Type B pancreatic cell (in vitro differentiated cells): ENCODE data around the gene HSPG2. TPM values are rescaled to one million over a fixed set of nuclear protein-coding genes. Genes with fewer than 3 reads are reported as not detected.
"Not testable (repeated sequence)": the region's sequence is repeated elsewhere in the genome, so short reads cannot be mapped to it uniquely, and the experiment has no call there.

Source experiments
- DNase-seq: peaks from one replicate; pipeline ENCODE4 v3.0.0; 2021; ENCODE audit warnings: mixed read lengths; ENCODE audit not compliant: unreplicated experiment; ENCODE audit errors: extremely low spot score
- H3K27ac Mint-ChIP-seq: 2 replicates; pipeline ENCODE4 v1.8.0; 2021; ENCODE audit warnings: mild to moderate bottlenecking, mixed read lengths
- H3K27me3 Mint-ChIP-seq: 2 replicates; pipeline ENCODE4 v1.8.0; 2021; ENCODE audit warnings: mixed read lengths
- H3K36me3 Mint-ChIP-seq: 2 replicates; pipeline ENCODE4 v1.8.0; 2021; ENCODE audit warnings: mixed read lengths
- H3K4me1 Mint-ChIP-seq: one replicate; pipeline ENCODE4 v1.8.0; 2021; ENCODE audit warnings: mixed read lengths; ENCODE audit not compliant: unreplicated experiment
- H3K4me3 Mint-ChIP-seq: 2 replicates; pipeline ENCODE4 v1.8.0; 2021; ENCODE audit warnings: mild to moderate bottlenecking, mixed read lengths
- H3K9me3 Mint-ChIP-seq: 2 replicates; pipeline ENCODE4 v1.8.0; 2021; ENCODE audit warnings: mixed read lengths
- total RNA-seq: library from RNA; stranded (reverse); gene quantifications from 2 replicates; pipeline ENCODE4 v1.2.1, GENCODE V29; 2021; ENCODE audit warnings: low replicate concordance
- TF ChIP-seq, protein P1 (sequence below): fragments of 200-600 bp; sonication (generic); conservative IDR thresholded peaks from 2 replicates; pipeline ENCODE4 v1.5.0; 2021; ENCODE audit warnings: antibody characterized with exemption, mild to moderate bottlenecking

HSPG2 gene
- total RNA-seq, 1 donor from 2014 or later, result 130 TPM

DNA sequence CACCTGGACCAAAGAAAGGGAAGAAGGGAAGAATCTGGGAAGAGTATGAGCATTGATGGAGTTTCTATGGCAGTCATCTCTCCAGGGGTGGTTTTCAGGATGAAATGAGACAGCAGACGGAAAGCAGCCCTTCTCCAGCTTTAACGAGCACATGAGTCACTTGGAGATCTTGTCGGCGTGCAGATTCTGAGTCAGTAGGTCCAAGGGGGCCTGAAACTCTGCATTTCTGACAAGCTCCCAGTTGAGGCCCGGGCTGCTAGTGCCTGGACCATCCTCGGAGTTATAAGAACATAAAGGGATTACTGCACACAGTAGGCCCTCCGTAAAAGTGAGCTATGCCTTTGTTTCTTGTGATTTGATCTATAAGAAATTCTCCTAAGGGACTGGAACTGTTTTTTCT lies 17.6 kb downstream of the HSPG2 start:
- H3K27ac Mint-ChIP-seq, result no peak overlapping the region
- H3K4me1 Mint-ChIP-seq, result peaks cover 39% of the 10 kb centered on the region
- TF ChIP-seq, protein P1, sequence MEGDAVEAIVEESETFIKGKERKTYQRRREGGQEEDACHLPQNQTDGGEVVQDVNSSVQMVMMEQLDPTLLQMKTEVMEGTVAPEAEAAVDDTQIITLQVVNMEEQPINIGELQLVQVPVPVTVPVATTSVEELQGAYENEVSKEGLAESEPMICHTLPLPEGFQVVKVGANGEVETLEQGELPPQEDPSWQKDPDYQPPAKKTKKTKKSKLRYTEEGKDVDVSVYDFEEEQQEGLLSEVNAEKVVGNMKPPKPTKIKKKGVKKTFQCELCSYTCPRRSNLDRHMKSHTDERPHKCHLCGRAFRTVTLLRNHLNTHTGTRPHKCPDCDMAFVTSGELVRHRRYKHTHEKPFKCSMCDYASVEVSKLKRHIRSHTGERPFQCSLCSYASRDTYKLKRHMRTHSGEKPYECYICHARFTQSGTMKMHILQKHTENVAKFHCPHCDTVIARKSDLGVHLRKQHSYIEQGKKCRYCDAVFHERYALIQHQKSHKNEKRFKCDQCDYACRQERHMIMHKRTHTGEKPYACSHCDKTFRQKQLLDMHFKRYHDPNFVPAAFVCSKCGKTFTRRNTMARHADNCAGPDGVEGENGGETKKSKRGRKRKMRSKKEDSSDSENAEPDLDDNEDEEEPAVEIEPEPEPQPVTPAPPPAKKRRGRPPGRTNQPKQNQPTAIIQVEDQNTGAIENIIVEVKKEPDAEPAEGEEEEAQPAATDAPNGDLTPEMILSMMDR, result no peak
- H3K36me3 Mint-ChIP-seq, result peaks cover 3% of the 10 kb centered on the region
- no peaks in the 10 kb centered on the region for H3K9me3 Mint-ChIP-seq
- H3K27me3 Mint-ChIP-seq, result no peaks in the 10 kb centered on the region
- no peak overlapping the region for H3K4me3 Mint-ChIP-seq
- no peak for DNase-seq

DNA sequence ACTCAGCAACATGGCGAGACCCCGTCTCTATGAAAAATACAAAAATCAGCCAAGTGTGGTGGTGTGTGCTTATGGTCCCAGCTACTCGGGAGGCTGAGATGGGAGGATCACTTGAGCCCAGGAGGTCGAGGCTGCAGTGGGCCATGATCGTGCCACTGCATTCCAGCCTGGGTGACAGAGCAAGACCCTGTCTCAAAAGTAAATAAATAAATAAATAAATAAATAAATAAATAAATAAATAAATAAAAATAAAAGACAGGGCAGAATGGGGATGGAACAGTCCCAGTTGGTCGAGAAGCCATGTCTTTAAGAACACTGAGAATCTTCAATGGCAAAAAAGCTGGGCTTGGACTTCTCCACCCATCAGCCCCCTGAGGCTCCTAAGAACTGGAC lies 19.9 kb downstream of the HSPG2 start:
- H3K27ac Mint-ChIP-seq, H3K4me3 Mint-ChIP-seq, H3K9me3 Mint-ChIP-seq, H3K27me3 Mint-ChIP-seq, DNase-seq, H3K36me3 Mint-ChIP-seq: not testable (repeated sequence)
- peaks cover 41% of the 10 kb centered on the region for H3K4me1 Mint-ChIP-seq

DNA sequence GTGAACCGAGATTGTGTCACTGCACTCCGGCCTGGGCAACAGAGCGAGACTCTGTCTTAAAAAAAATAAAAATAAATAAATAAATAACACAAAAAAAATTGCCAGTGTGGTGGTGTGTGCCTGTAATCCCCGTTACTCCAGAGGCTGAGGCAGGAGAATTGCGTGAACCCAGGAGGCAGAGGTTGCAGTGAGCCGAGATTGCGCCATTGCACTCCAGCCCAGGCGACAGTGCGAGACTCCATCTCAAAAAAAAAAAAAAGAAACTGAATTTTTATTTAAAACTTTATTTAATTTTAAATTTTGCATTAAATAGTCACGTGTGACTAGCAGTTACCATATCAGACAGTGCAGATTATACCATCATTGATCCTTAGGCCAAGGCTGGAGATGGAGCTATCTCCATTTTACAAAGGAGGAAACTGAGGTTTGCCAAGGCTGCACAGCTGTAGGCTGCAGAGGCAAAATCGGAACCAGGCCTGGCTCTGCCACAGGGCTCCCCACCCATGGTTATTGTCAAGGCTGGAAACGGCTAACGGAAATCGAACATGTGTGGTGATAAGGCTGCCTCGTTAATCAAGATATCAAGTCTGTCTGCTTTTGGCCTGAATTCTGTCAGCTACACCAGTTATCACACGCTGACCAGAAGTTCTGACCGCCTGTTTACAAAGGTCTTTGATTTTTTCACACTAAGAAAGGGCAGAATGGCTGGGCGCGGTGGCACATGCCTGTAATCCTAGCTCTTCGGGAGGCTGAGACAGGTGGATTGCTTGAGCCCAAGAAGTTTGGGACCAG lies 20.5 kb downstream of the HSPG2 start:
- TF ChIP-seq, protein P1, result no peak
- DNase-seq, result no peak
- Mint-ChIP-seq H3K27ac (no peak overlapping the region), H3K36me3 (peaks cover 3% of the 10 kb centered on the region), H3K27me3 (no peaks in the 10 kb centered on the region), H3K9me3 (no peaks in the 10 kb centered on the region), H3K4me3 (no peak overlapping the region), H3K4me1 (peaks cover 37% of the 10 kb centered on the region)

DNA sequence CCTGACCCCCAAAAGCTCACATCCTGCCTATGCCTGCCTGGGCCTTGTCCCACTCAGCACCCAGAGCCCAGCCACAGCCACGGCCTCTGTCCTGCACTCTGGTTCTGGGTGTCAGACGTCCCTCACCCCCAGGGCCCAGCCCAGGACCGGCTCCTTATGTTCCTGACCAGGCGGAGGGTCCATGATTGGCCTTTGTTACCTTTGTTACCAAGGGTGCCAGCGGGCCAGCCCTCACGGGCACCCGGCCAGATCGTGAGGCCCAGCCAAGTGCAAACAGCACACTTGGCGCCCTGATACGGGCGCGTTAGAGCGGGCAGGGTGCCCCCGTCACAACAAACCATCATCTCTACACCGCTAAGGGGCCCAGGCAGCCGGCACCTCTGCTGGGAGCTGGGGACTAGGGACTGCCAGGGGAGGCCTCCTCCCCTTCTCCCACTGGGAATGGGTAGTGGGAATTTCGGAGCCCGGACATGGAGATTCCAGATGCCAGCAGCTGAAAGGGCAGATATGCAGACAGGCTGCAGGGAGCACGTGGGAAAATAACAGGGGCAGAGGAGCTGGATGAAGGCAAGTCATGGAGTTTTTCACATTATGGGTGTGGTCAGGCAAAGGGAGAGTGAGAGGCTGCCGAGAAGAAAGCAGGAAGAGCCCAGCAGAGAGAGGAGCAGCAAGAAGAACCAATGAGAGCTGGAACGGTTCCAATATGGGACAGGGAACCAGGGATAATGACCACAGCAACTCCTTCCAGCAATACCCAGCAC lies 22.1 kb downstream of the HSPG2 start:
- peaks cover 3% of the 10 kb centered on the region for H3K36me3 Mint-ChIP-seq
- peak overlapping the region; percentile 31 for H3K27ac Mint-ChIP-seq
- no peaks in the 10 kb centered on the region for H3K9me3 Mint-ChIP-seq
- TF ChIP-seq, protein P1, result no peak
- no peak for DNase-seq
- H3K4me1 Mint-ChIP-seq, result peaks cover 31% of the 10 kb centered on the region
- no peaks in the 10 kb centered on the region for H3K27me3 Mint-ChIP-seq
- H3K4me3 Mint-ChIP-seq, result no peak overlapping the region

DNA sequence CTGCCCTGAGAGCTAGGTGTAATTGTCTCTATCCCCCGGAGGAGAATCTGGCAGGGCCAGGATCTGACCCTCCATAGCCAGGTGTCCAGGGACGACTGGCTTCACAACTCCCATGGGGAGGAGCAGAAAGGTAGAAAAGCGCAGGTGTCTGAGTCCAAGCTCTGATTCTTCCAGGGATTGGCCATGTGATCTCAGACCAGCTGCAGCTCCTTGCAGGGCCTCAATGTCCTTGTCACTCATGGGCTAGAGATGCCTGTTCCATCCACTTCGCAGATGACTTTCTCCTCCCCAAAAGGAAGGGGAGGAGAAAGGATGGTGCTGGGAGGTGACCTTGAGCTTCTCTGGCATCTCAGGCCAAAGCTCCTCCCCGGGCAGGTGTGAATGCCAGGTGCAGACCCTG lies 22.7 kb downstream of the HSPG2 start:
- H3K36me3 Mint-ChIP-seq, result peaks cover 3% of the 10 kb centered on the region
- H3K4me3 Mint-ChIP-seq, result no peak overlapping the region
- no peaks in the 10 kb centered on the region for H3K27me3 Mint-ChIP-seq
- TF ChIP-seq, protein P1, result no peak
- DNase-seq, result no peak
- peaks cover 33% of the 10 kb centered on the region for H3K4me1 Mint-ChIP-seq
- H3K9me3 Mint-ChIP-seq, result no peaks in the 10 kb centered on the region
- no peak overlapping the region for H3K27ac Mint-ChIP-seq

DNA sequence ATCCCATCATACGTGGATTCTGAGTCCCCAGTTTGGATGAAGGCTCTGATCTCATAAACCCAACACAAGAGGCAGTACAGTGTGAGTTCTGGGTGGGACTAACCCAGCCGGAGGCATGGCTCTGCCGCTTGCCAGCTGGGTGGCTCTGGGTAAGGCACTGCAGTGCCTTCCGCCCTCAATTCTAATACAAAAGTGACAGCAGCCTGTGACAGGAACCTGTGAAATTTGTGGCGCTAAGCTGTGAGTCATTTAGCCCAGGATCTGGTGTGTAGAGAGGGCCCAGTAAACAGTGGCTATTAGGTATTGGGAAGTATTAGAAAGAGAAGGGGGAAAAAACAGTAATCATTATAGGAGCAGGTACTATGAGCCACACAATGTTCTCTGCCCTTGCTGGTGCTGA lies 23.3 kb downstream of the HSPG2 start:
- Mint-ChIP-seq H3K4me3 (no peak overlapping the region), H3K4me1 (peaks cover 33% of the 10 kb centered on the region), H3K27me3 (no peaks in the 10 kb centered on the region), H3K36me3 (peaks cover 3% of the 10 kb centered on the region), H3K9me3 (no peaks in the 10 kb centered on the region), H3K27ac (peak overlapping the region; percentile 20)
- TF ChIP-seq, protein P1, result no peak
- no peak for DNase-seq
